H9 (cell line): ENCODE data around the gene MBP. TPM values are rescaled to one million over a fixed set of nuclear protein-coding genes. Genes with fewer than 3 reads are reported as not detected.

ENCODE experiments used
- DNase-seq: peaks from one replicate; pipeline ENCODE4 v3.0.0-alpha.2; 2017
- H2AFZ ChIP-seq: one replicate; pipeline ENCODE4 v1.6.1; 2013; ENCODE audit warnings: mild to moderate bottlenecking, low read length, control low read depth, moderate library complexity
- H2AK5ac ChIP-seq: 2 replicates; pipeline ENCODE4 v1.6.1; 2013; ENCODE audit warnings: low read length, control low read depth, mixed read lengths; ENCODE audit not compliant: insufficient read length
- H2BK120ac ChIP-seq: one replicate; pipeline ENCODE4 v1.6.1; 2013; ENCODE audit warnings: low read depth, mild to moderate bottlenecking, low read length, control low read depth, inconsistent platforms; ENCODE audit not compliant: poor library complexity, severe bottlenecking
- H2BK12ac ChIP-seq: 2 replicates; pipeline ENCODE4 v1.6.1; 2013; ENCODE audit warnings: low read length, control low read depth, mixed read lengths, low read depth; ENCODE audit not compliant: insufficient read length
- H2BK15ac ChIP-seq: 2 replicates; pipeline ENCODE4 v1.6.1; 2013; ENCODE audit warnings: low read depth, low read length, control low read depth
- H2BK20ac ChIP-seq: one replicate; pipeline ENCODE4 v1.6.1; 2013; ENCODE audit warnings: low read depth, mild to moderate bottlenecking, low read length, control low read depth, inconsistent platforms; ENCODE audit not compliant: poor library complexity, severe bottlenecking
- H2BK5ac ChIP-seq: 2 replicates; pipeline ENCODE4 v1.6.1; 2013; ENCODE audit warnings: low read length, control low read depth, mixed read lengths; ENCODE audit not compliant: insufficient read length
- H3K14ac ChIP-seq: 2 replicates; pipeline ENCODE4 v1.6.1; 2013; ENCODE audit warnings: low read length, control low read depth; ENCODE audit not compliant: insufficient read depth
- H3K18ac ChIP-seq: 2 replicates; pipeline ENCODE4 v1.6.1; 2013; ENCODE audit warnings: low read depth, mild to moderate bottlenecking, mixed read lengths, low read length, control low read depth; ENCODE audit not compliant: insufficient read length
- H3K23ac ChIP-seq: 2 replicates; pipeline ENCODE4 v1.6.1; 2013; ENCODE audit warnings: low read length, control low read depth, mixed read lengths, low read depth; ENCODE audit not compliant: insufficient read length
- H3K23me2 ChIP-seq: 2 replicates; pipeline ENCODE4 v1.6.1; 2013; ENCODE audit warnings: low read depth, mild to moderate bottlenecking, mixed read lengths, low read length, control low read depth; ENCODE audit not compliant: insufficient read length, poor library complexity, severe bottlenecking
- H3K27ac ChIP-seq: 2 replicates; pipeline ENCODE4 v1.5.1; 2013; ENCODE audit warnings: low read length, control low read depth, mixed read lengths, low read depth; ENCODE audit not compliant: insufficient read length
- H3K27me3 ChIP-seq: 2 replicates; pipeline ENCODE4 v1.6.1; 2013; ENCODE audit warnings: low read length, control low read depth, inconsistent platforms; ENCODE audit not compliant: insufficient read depth
- H3K4ac ChIP-seq: 2 replicates; pipeline ENCODE4 v1.6.1; 2013; ENCODE audit warnings: low read depth, mild to moderate bottlenecking, control low read depth, inconsistent platforms, low read length, moderate library complexity
- H3K4me1 ChIP-seq: 2 replicates; pipeline ENCODE4 v1.6.1; 2013; ENCODE audit warnings: low read length, control low read depth, inconsistent platforms; ENCODE audit not compliant: insufficient read depth
- H3K4me2 ChIP-seq: 2 replicates; pipeline ENCODE4 v1.6.1; 2013; ENCODE audit warnings: low read length, control low read depth, mixed read lengths; ENCODE audit not compliant: insufficient read length, insufficient read depth
- H3K56ac ChIP-seq: 2 replicates; pipeline ENCODE4 v1.6.1; 2013; ENCODE audit warnings: low read depth, mild to moderate bottlenecking, mixed read lengths, low read length, control low read depth; ENCODE audit not compliant: insufficient read length
- H3K79me1 ChIP-seq: 2 replicates; pipeline ENCODE4 v1.6.1; 2013; ENCODE audit warnings: low read depth, mild to moderate bottlenecking, moderate library complexity, low read length, control low read depth, inconsistent platforms; ENCODE audit not compliant: insufficient read depth, poor library complexity, severe bottlenecking
- H3K79me2 ChIP-seq: 2 replicates; pipeline ENCODE4 v1.6.1; 2013; ENCODE audit warnings: low read length, control low read depth, inconsistent platforms; ENCODE audit not compliant: insufficient read depth
- H3K9ac ChIP-seq: 2 replicates; pipeline ENCODE4 v1.6.1; 2013; ENCODE audit warnings: low read length, control low read depth, mixed read lengths; ENCODE audit not compliant: insufficient read length; ENCODE audit errors: extremely low read depth
- H3K9me3 ChIP-seq: one replicate; pipeline ENCODE4 v1.6.1; 2013; ENCODE audit warnings: low read depth, low read length, inconsistent platforms; ENCODE audit not compliant: control insufficient read depth
- H3T11ph ChIP-seq: one replicate; pipeline ENCODE4 v1.6.1; 2013; ENCODE audit warnings: mild to moderate bottlenecking, low read length, control low read depth, inconsistent platforms
- H4K20me1 ChIP-seq: one replicate; pipeline ENCODE4 v1.6.1; 2013; ENCODE audit not compliant: control insufficient read depth, insufficient read length, insufficient read depth
- H4K5ac ChIP-seq: 2 replicates; pipeline ENCODE4 v1.6.1; 2013; ENCODE audit warnings: low read depth, mild to moderate bottlenecking, mixed read lengths, low read length, control low read depth; ENCODE audit not compliant: insufficient read length
- H4K8ac ChIP-seq: replicated peaks from 2 replicates; pipeline ENCODE4 v1.6.1; 2013; ENCODE audit warnings: low read length, control low read depth, mixed read lengths, low read depth; ENCODE audit not compliant: insufficient read length
- H4K91ac ChIP-seq: 2 replicates; pipeline ENCODE4 v1.6.1; 2013; ENCODE audit warnings: low read depth, mild to moderate bottlenecking, moderate library complexity, mixed read lengths, low read length, control low read depth; ENCODE audit not compliant: insufficient read length
- H3K27ac Mint-ChIP-seq, 3 experiments: 2 replicates in 2 of 3; 3 replicates in 1 of 3; pipeline ENCODE4 v1.8.0; 2020 to 2021; ENCODE audit warnings: mixed read lengths in 3 of 3, mild to moderate bottlenecking in 1 of 3, moderate library complexity in 1 of 3
- H3K27me3 Mint-ChIP-seq: 2 replicates; pipeline ENCODE4 v1.8.0; 2021; ENCODE audit warnings: low read depth, mild to moderate bottlenecking, moderate library complexity, mixed read lengths
- H3K36me3 Mint-ChIP-seq, 3 experiments: 2 replicates in 2 of 3; 3 replicates in 1 of 3; pipeline ENCODE4 v1.8.0; 2020 to 2021; ENCODE audit warnings: low read depth in 3 of 3, mixed read lengths in 3 of 3; ENCODE audit not compliant: insufficient read depth in 1 of 3
- H3K4me1 Mint-ChIP-seq, 2 experiments: 2 replicates each; pipeline ENCODE4 v1.8.0; 2020; ENCODE audit warnings: mixed read lengths in 2 of 2
- H3K4me3 Mint-ChIP-seq, 2 experiments: 2 replicates in 1 of 2; 3 replicates in 1 of 2; pipeline ENCODE4 v1.8.0; 2020 to 2021; ENCODE audit warnings: mild to moderate bottlenecking in 2 of 2, mixed read lengths in 2 of 2, moderate library complexity in 1 of 2
- H3K9me3 Mint-ChIP-seq, 2 experiments: 2 replicates in 1 of 2; 3 replicates in 1 of 2; pipeline ENCODE4 v1.8.0; 2020; ENCODE audit warnings: mild to moderate bottlenecking in 2 of 2, mixed read lengths in 2 of 2, moderate library complexity in 1 of 2
- CTCF ChIP-seq: fragments of 200-600 bp; sonication (generic); conservative IDR thresholded peaks from 3 replicates; pipeline ENCODE4 v1.8.0; 2021; ENCODE audit warnings: antibody characterized with exemption, mild to moderate bottlenecking
- WGBS: extraction: QIAGEN DNeasy Blood & Tissue Kit; methylation state at CpG from one replicate; pipeline ENCODE4 v1.1.7; 2013; ENCODE audit warnings: missing lambda C conversion rate, low lambda C conversion rate, mixed read lengths; ENCODE audit not compliant: insufficient read length; ENCODE audit errors: extremely low coverage; 5-methylcytosine and 5-hydroxymethylcytosine counted together
- total RNA-seq: library from RNA; stranded (reverse); gene quantifications from 2 replicates; pipeline ENCODE4 v1.2.1, GENCODE V29; 2021

Gene MBP
- total RNA-seq, 1 experiment from 2014 or later, result 8.6 TPM

DNA sequence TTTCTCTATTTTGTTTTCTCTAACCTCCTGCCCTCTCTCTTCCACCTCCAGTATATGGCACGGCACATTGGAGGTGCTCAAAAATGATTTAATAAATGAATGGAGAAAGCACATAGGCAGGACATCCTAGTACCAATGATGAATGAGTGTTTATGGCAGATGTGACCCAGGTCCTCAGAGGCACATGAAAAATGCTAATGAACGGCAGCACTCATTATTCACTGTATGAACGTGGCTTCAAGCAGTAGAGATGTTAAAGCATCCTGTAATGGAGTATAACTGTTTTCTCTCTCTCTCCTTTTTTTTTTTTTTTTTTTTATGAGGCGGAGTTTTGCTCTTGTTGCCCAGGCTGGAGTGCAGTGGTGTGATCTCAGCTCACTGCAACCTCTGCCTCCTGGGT is 72.4 kb downstream of the MBP start:
- no peak overlapping the region for H2BK5ac ChIP-seq
- H2BK15ac ChIP-seq, result no peak overlapping the region
- no peak overlapping the region for H3K4me3 Mint-ChIP-seq
- no peak overlapping the region for H3K4ac ChIP-seq
- no peak for DNase-seq
- no peak overlapping the region for H4K8ac ChIP-seq
- H3K9me3 ChIP-seq, result no peaks in the 10 kb centered on the region
- no peaks in the 10 kb centered on the region for H3K79me1 ChIP-seq
- peaks cover 10% of the 10 kb centered on the region for H3K27me3 Mint-ChIP-seq
- no peak overlapping the region for H3K56ac ChIP-seq
- H3K27ac ChIP-seq, result no peak overlapping the region
- no peaks in the 10 kb centered on the region; a peak in 2 of 7 replicates for H3K36me3 Mint-ChIP-seq
- H4K91ac ChIP-seq, result no peak overlapping the region
- no peak overlapping the region for H3K27ac Mint-ChIP-seq
- H3K14ac ChIP-seq, result no peak overlapping the region
- H3K23ac ChIP-seq, result no peak overlapping the region
- H3K9ac ChIP-seq, result no peak overlapping the region
- H3K9me3 Mint-ChIP-seq, result no peaks in the 10 kb centered on the region
- no peaks in the 10 kb centered on the region for H3K23me2 ChIP-seq
- H3T11ph ChIP-seq, result no peak overlapping the region
- no peak overlapping the region for H3K4me2 ChIP-seq
- no peak for TF ChIP-seq CTCF
- no peak overlapping the region for H2AK5ac ChIP-seq
- H3K4me1 Mint-ChIP-seq, result peaks cover 39 to 46% of the 10 kb centered on the region in 2 experiments
- no peaks in the 10 kb centered on the region for H3K27me3 ChIP-seq
- H4K20me1 ChIP-seq, result no peaks in the 10 kb centered on the region
- H2BK120ac ChIP-seq, result no peak overlapping the region
- H2BK20ac ChIP-seq, result no peak overlapping the region
- H2BK12ac ChIP-seq, result no peak overlapping the region
- no peak overlapping the region for H4K5ac ChIP-seq
- no peak overlapping the region for H3K18ac ChIP-seq
- H2AFZ ChIP-seq, result no peak overlapping the region
- no peaks in the 10 kb centered on the region for H3K79me2 ChIP-seq
- H3K4me1 ChIP-seq, result peaks cover 2% of the 10 kb centered on the region; the same call in 1 of the 2 replicates
- no CpG with 5 or more reads among the region's 4 CpGs for WGBS
